Measurements from ENCODE around the gene SLC31A1.

SLC31A1 gene

DNA sequence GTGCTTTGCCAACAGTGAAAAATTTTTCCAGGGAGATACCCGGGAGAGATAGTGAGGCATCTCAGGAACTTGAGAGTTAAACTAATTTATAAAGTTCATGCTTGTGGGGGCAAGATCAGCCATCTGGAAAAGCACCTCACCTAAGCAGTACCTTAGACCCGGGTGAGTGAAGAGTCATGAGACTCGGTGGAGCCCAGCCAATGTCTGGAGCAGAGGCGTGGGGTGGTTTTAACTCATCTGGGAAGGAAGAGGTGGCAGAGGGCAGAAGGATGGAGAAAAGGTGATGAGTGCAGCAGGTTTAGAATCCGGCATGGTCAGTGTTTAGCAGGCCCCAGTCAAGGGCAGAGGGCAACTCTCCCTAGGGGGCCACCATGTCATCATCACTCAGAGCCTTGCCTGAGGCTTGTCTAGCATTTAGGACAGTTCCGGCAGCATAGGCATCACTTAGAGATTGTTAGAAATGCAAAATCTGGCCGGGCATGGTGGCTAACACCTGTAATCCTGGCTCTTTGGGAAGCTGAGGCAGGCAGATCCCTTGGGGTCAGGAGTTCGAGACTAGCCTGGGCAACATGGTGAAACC, 86.1 kb downstream of the SLC31A1 start:
- no peak for DNase-seq (ENCODE audit: low read depth)

DNA sequence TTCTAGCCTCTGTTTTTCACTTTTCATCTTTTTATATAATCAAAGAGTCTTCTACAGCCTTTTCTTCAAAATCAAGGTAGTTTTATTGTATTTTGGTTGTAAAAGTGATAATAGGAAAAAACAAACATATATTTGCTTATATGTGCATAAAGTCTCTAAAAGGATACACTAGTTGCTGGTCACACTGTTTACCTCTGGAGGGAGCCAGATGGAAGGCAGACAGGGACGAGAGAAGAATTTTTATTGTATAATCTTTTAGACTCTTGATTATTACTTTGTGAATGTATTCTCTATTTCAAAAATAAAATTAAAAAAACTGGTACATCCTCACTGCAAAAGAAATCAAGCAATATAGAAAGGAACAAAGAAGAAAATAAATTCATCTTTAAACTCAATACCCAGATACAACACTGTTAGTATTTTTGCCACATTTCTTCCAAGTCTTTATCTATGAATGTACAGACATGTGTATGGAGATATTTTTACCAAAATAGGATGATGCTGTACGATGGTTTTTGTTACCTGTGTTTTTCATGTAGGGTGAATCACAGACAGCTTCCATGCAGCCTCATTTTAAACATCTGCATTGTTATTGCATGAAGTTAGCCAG, 88.0 kb downstream of the SLC31A1 start:
- no peak for DNase-seq (ENCODE audit: low read depth)

DNA sequence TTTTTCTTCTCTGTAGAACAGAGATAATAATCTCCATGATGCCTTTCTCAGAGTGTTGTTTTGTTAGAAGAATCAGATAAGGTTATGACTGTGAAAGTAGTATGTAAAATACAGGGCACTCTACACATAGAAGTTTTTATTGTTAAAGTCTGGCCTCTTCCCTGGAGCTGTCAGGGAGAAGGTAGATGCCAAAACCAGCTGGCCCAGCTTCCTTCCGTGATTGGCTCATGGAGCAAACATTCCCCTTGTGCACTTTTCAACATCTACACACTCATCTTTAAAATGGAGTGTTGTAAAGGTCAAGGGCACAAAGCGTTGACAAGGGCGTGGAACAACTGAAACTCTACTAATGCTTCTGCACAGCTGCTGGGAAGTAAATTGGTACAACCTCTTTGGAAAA, 89.2 kb downstream of the SLC31A1 start:
- DNase-seq (ENCODE audit: low read depth), result no peak

DNA sequence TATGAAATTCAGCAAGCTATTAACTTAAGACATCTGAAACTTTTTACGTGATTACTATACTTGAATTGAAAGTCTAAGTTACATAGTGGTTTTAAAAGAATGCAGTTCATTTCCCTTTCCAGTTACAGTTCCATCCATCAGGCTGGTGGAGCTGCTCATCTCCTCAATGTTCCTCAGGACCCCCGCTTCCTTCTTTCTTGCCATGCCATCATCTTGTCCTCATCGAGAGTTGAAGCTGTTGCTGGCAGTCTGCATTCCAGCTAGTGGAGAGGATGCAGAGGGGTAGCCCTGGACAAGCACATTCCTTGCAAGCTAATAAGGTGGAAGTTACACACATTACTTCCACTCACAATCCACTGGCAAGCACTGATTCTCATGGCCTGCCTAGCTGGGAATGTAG, 90.6 kb downstream of the SLC31A1 start:
- no peak for DNase-seq (ENCODE audit: low read depth)

DNA sequence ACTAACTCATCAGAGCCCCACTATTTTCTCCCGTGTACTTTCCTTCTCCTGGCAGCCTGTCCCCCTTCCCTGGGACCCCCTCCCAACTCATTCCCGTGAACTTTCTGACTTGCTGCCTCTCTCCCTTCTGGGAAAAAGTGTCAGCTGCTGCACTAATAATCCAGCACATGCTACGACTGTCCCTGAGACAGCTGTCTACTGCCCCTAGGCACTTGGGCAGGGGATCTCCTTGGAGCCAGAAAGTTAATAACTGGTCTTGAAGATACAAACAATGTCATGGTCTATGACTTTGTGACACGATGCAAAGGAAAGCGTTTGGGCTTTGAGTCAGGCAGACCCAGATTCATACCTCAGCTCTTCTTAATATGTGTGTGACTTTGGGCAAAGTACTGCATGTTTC, 91.9 kb downstream of the SLC31A1 start:
- DNase-seq (ENCODE audit: low read depth), result no peak

All from GM04504 (cell line).